IMR-90 (cell line): ENCODE results near the gene HRC. TPM values are rescaled to one million over a fixed set of nuclear protein-coding genes. Genes with fewer than 3 reads are reported as not detected.

ENCODE experiments used
- ATAC-seq: fragments of 200-7000 bp; cut with Tn5 transposase; 2 replicates; pipeline ENCODE4 v1.9.1; 2020; ENCODE audit warnings: low read depth, mild to moderate bottlenecking, moderate library complexity
- BruUV-seq: library from RNA; stranded (reverse); fragments of 400-500 nt; replicated peaks from 2 replicates; lab custom pipeline; 2021; lab: Mats Ljungman, UMichigan
- CTCF ChIA-PET: fragments of 300-600 bp; formaldehyde crosslinking; extraction: SDS; loops from one replicate; lab custom pipeline; 2021; ENCODE audit warnings: antibody characterized with exemption; lab: Yijun Ruan, JAX
- POLR2A ChIA-PET: fragments of 300-600 bp; sonication (Branson Sonifier 250); formaldehyde crosslinking; loops from one replicate; lab custom pipeline; 2022; ENCODE audit warnings: antibody characterized with exemption; ENCODE audit not compliant: unreplicated experiment; lab: Charles Lee
- DNase-seq: peaks from one replicate; pipeline ENCODE4 v3.0.0; 2013
- H2AFZ ChIP-seq: replicated peaks from 2 replicates; pipeline ENCODE3; 2013; ENCODE audit warnings: low read length, mild to moderate bottlenecking; ENCODE audit not compliant: poor library complexity
- H2AK5ac ChIP-seq: 2 replicates; pipeline ENCODE4 v1.6.1; 2013; ENCODE audit warnings: low read depth, low read length, inconsistent platforms
- H2AK9ac ChIP-seq: replicated peaks from 2 replicates; pipeline ENCODE3; 2013; ENCODE audit warnings: mild to moderate bottlenecking, low read depth, low read length, moderate library complexity; ENCODE audit not compliant: poor library complexity
- H2BK120ac ChIP-seq: 2 replicates; pipeline ENCODE4 v1.6.1; 2013; ENCODE audit warnings: low read depth, low read length, inconsistent platforms
- H2BK15ac ChIP-seq: 3 replicates; pipeline ENCODE4 v1.6.1; 2013; ENCODE audit warnings: low read depth, low read length, inconsistent platforms
- H2BK20ac ChIP-seq: 2 replicates; pipeline ENCODE4 v1.6.1; 2013; ENCODE audit warnings: low read depth, mild to moderate bottlenecking, inconsistent platforms, low read length, moderate library complexity
- H2BK5ac ChIP-seq: 2 replicates; pipeline ENCODE4 v1.6.1; 2013; ENCODE audit warnings: mild to moderate bottlenecking, low read depth, low read length, inconsistent platforms; ENCODE audit not compliant: poor library complexity, severe bottlenecking
- H3K14ac ChIP-seq: replicated peaks from 2 replicates; pipeline ENCODE4 v1.6.1; 2013; ENCODE audit warnings: low read depth, low read length, inconsistent platforms
- H3K18ac ChIP-seq: 2 replicates; pipeline ENCODE4 v1.6.1; 2013; ENCODE audit warnings: low read depth, low read length, control low read depth
- H3K23ac ChIP-seq: 2 replicates; pipeline ENCODE4 v1.6.1; 2013; ENCODE audit warnings: low read depth, low read length, inconsistent platforms
- H3K27ac ChIP-seq: 2 replicates; pipeline ENCODE4 v1.5.1; 2013; ENCODE audit warnings: mild to moderate bottlenecking, control low read depth, low read length; ENCODE audit not compliant: insufficient read depth
- H3K27me3 ChIP-seq: 2 replicates; pipeline ENCODE4 v1.6.1; 2013; ENCODE audit warnings: low read length; ENCODE audit not compliant: control insufficient read depth, insufficient read depth
- H3K36me3 ChIP-seq: 2 replicates; pipeline ENCODE4 v1.6.1; 2013; ENCODE audit warnings: low read length, mixed read lengths; ENCODE audit not compliant: control insufficient read depth, insufficient read depth
- H3K4ac ChIP-seq: 2 replicates; pipeline ENCODE4 v1.6.1; 2013; ENCODE audit warnings: low read depth, low read length, inconsistent platforms
- H3K4me1 ChIP-seq: 2 replicates; pipeline ENCODE4 v1.6.1; 2013; ENCODE audit warnings: low read length, mixed read lengths; ENCODE audit not compliant: control insufficient read depth, insufficient read depth
- H3K4me2 ChIP-seq: 2 replicates; pipeline ENCODE4 v1.6.1; 2013; ENCODE audit warnings: low read depth, mild to moderate bottlenecking, control low read depth, low read length, moderate library complexity
- H3K4me3 ChIP-seq: 2 replicates; pipeline ENCODE4 v1.5.1; 2013; ENCODE audit warnings: low read depth, mild to moderate bottlenecking, control low read depth, low read length, moderate library complexity; ENCODE audit not compliant: insufficient read depth
- H3K56ac ChIP-seq: 2 replicates; pipeline ENCODE4 v1.6.1; 2013; ENCODE audit warnings: low read length, inconsistent platforms; ENCODE audit not compliant: insufficient read depth; ENCODE audit errors: extremely low read depth
- H3K79me1 ChIP-seq, 2 experiments: 2 replicates each; pipeline ENCODE4 v1.6.1; 2013; ENCODE audit warnings: low read length in 2 of 2, inconsistent platforms in 1 of 2, low read depth in 1 of 2
- H3K9ac ChIP-seq: 2 replicates; pipeline ENCODE4 v1.6.1; 2013; ENCODE audit warnings: low read depth, low read length, control low read depth
- H3K9me1 ChIP-seq: 2 replicates; pipeline ENCODE4 v1.6.1; 2013; ENCODE audit warnings: low read length, inconsistent platforms; ENCODE audit not compliant: insufficient read depth
- H3K9me3 ChIP-seq: 2 replicates; pipeline ENCODE4 v1.6.1; 2013; ENCODE audit warnings: low read length; ENCODE audit not compliant: control insufficient read depth, insufficient read depth
- H4K20me1 ChIP-seq: 2 replicates; pipeline ENCODE4 v1.6.1; 2013; ENCODE audit warnings: low read length, inconsistent platforms; ENCODE audit not compliant: insufficient read depth
- H4K5ac ChIP-seq: 2 replicates; pipeline ENCODE4 v1.6.1; 2013; ENCODE audit warnings: mild to moderate bottlenecking, low read depth, low read length, control low read depth
- H4K8ac ChIP-seq, 2 experiments: 2 replicates each; pipeline ENCODE4 v1.6.1; 2013; ENCODE audit warnings: low read depth in 2 of 2, low read length in 2 of 2, control low read depth in 1 of 2, inconsistent platforms in 1 of 2
- H4K91ac ChIP-seq: 2 replicates; pipeline ENCODE4 v1.6.1; 2013; ENCODE audit warnings: low read depth, low read length, inconsistent platforms; ENCODE audit not compliant: insufficient read depth
- BHLHE40 ChIP-seq: fragments of 150-350 bp; IDR thresholded peaks from 2 replicates; pipeline ENCODE4 v1.6.1; 2016; ENCODE audit warnings: mild to moderate bottlenecking, low read depth, low read length
- CEBPB ChIP-seq: IDR thresholded peaks from 2 replicates; pipeline ENCODE4 v1.6.1; 2012; ENCODE audit warnings: low read depth, low read length, improper control_type of control experiment
- CTCF ChIP-seq: conservative IDR thresholded peaks from 2 replicates; pipeline ENCODE4 v1.5.1; 2012; ENCODE audit warnings: mild to moderate bottlenecking, low read depth, low read length, improper control_type of control experiment
- FOS ChIP-seq: fragments of 150-350 bp; IDR thresholded peaks from 2 replicates; pipeline ENCODE4 v1.6.1; 2016; ENCODE audit warnings: low read depth, low read length
- MAFK ChIP-seq: IDR thresholded peaks from 2 replicates; pipeline ENCODE4 v1.6.1; 2012; ENCODE audit warnings: low read depth, low read length, improper control_type of control experiment
- MAZ ChIP-seq: IDR thresholded peaks from 2 replicates; pipeline ENCODE4 v1.6.1; 2012; ENCODE audit warnings: low read depth, mild to moderate bottlenecking, low read length, improper control_type of control experiment, moderate library complexity, borderline replicate concordance
- MXI1 ChIP-seq: IDR thresholded peaks from 2 replicates; pipeline ENCODE4 v1.6.1; 2012; ENCODE audit warnings: low read depth, mild to moderate bottlenecking, low read length, moderate library complexity, borderline replicate concordance
- NFE2L2 ChIP-seq: fragments of 150-350 bp; IDR thresholded peaks from 2 replicates; pipeline ENCODE4 v1.6.1; 2016; ENCODE audit warnings: low read depth, mild to moderate bottlenecking, low read length
- POLR2A ChIP-seq: IDR thresholded peaks from 2 replicates; pipeline ENCODE4 v1.6.1; 2012; ENCODE audit warnings: mild to moderate bottlenecking, low read depth, low read length
- RAD21 ChIP-seq: IDR thresholded peaks from 2 replicates; pipeline ENCODE4 v1.6.1; 2012; ENCODE audit warnings: low read length, improper control_type of control experiment
- RCOR1 ChIP-seq: IDR thresholded peaks from 2 replicates; pipeline ENCODE4 v1.6.1; 2012; ENCODE audit warnings: mild to moderate bottlenecking, low read length, improper control_type of control experiment; ENCODE audit not compliant: insufficient replicate concordance
- RFX5 ChIP-seq: IDR thresholded peaks from 2 replicates; pipeline ENCODE4 v1.8.0; 2012; ENCODE audit warnings: low read depth, mild to moderate bottlenecking, low read length, moderate library complexity
- SMC3 ChIP-seq: fragments of 150-350 bp; IDR thresholded peaks from 2 replicates; pipeline ENCODE4 v1.6.1; 2016; ENCODE audit warnings: low read depth, mild to moderate bottlenecking, antibody characterized with exemption, low read length, moderate library complexity
- USF2 ChIP-seq: fragments of 150-350 bp; IDR thresholded peaks from 2 replicates; pipeline ENCODE4 v1.6.1; 2017; ENCODE audit warnings: mild to moderate bottlenecking, antibody characterized with exemption, low read length, low read depth
- WGBS, 2 experiments: methylation state at CpG; one replicate each; pipeline versions ENCODE4 v1.1.5 to v1.1.7; 2013; ENCODE audit warnings: missing lambda C conversion rate in 2 of 2; ENCODE audit not compliant: insufficient read length in 1 of 2; ENCODE audit errors: extremely low coverage in 2 of 2; 5-methylcytosine and 5-hydroxymethylcytosine counted together
- dilution Hi-C: fragments of 300-500 bp; cut with HindIII; formaldehyde crosslinking; loops from one replicate; pipeline ENCODE4 v1.14.3; 2018; ENCODE audit warnings: low sequenced_read_pairs; ENCODE audit not compliant: unreplicated experiment
- in situ Hi-C: fragments of 300-500 bp; cut with MboI; formaldehyde crosslinking; loops from 3 replicates; pipeline ENCODE4 v1.14.3; 2019; ENCODE audit warnings: low sequenced_read_pairs, inconsistent platforms, mixed read lengths
- intact Hi-C: fragments of 100-400 bp; cut with micrococcal nuclease; formaldehyde crosslinking; loops from 2 replicates; pipeline ENCODE4 v1.10.0; 2022
- polyA plus RNA-seq, 3 experiments: library from polyadenylated mRNA; depleted of rRNA; stranded (reverse); fragments of >200 nt; gene quantifications; 2 replicates each; pipeline ENCODE4 v1.2.3, GENCODE V29; 2012; ENCODE audit warnings: low replicate concordance in 1 of 3
- total RNA-seq: library from RNA; depleted of rRNA; stranded (reverse); fragments of >200 nt; gene quantifications from 2 replicates; pipeline ENCODE4 v1.2.3, GENCODE V29; 2012

The HRC gene
- total and polyA plus RNA-seq, 2 of the 4 experiments (the other 2 are of a cell fraction), result 0.03 TPM; not detected in 1

- no peak overlapping the region for H4K5ac ChIP-seq
- H3K79me1 ChIP-seq, result no peaks in the 10 kb centered on the region
- no peak overlapping the region for H2BK120ac ChIP-seq
- H4K91ac ChIP-seq, result no peak overlapping the region
- H2AFZ ChIP-seq, result no peak overlapping the region
- no peak overlapping the region for H4K8ac ChIP-seq
- H2AK9ac ChIP-seq, result no peak overlapping the region
- no peak for ATAC-seq
- no peak overlapping the region for H3K4ac ChIP-seq
- dilution Hi-C loops, result no loop called here
- intact Hi-C loops, result no loop called here
- no peak overlapping the region for H2AK5ac ChIP-seq
- WGBS, 2 experiments, result 8% methylated on average over 5 of the region's 26 CpGs; no CpG with 5 or more reads in 1 of the 2 experiments
- ChIA-PET CTCF (interaction anchor here (2.4 kb wide), 1 partner anchor 16 kb away, joined by 8 read pairs; no protein-coding TSS in a partner anchor), POLR2A (no interaction called here)
- no peak overlapping the region for H3K4me2 ChIP-seq
- H3K14ac ChIP-seq, result no peak overlapping the region
- no peak overlapping the region for H3K4me3 ChIP-seq
- H3K4me1 ChIP-seq, result no peaks in the 10 kb centered on the region
- H3K27ac ChIP-seq, result no peak overlapping the region
- in situ Hi-C loops, result no loop called here
- no TSS peak for BruUV-seq
- no peak overlapping the region for H3K18ac ChIP-seq
- no peak overlapping the region for H2BK5ac ChIP-seq
- peaks cover 24% of the 10 kb centered on the region for H3K36me3 ChIP-seq
- no peaks in the 10 kb centered on the region for H3K9me3 ChIP-seq
- 0 out of 2 replicates have a peak, but pooled peaks cover 3% of the 10 kb centered on the region for H4K20me1 ChIP-seq
- H3K9me1 ChIP-seq, result no peaks in the 10 kb centered on the region
- TF ChIP-seq USF2 (no peak), RFX5 (no peak), NFE2L2 (no peak), MAFK (no peak), FOS (no peak), RCOR1 (no peak), BHLHE40 (no peak), POLR2A (no peak), CEBPB (no peak), MXI1 (no peak), MAZ (no peak), CTCF (no peak), RAD21 (no peak), SMC3 (no peak)
- H3K9ac ChIP-seq, result no peak overlapping the region
- no peak overlapping the region for H2BK15ac ChIP-seq
- H3K27me3 ChIP-seq, result no peaks in the 10 kb centered on the region
- no peak overlapping the region for H2BK20ac ChIP-seq
- H3K23ac ChIP-seq, result no peak overlapping the region
- DNase-seq, result no peak
- H3K56ac ChIP-seq, result no peak overlapping the region
Measured at GRCh38 chr19:49182848-49183375, 27.7 kb upstream of the HRC start.
